ENCODE measurements around the gene UBE2J2.

Gene UBE2J2

GRCh38 chr1:1282998-1283397 lies 9.3 kb upstream of the UBE2J2 start:
- FAIRE-seq (no peak), DNase-seq (ENCODE audit: insufficient read length, low spot score) (no peak)

- no peak for DNase-seq (ENCODE audit: insufficient read length, low spot score)
- FAIRE-seq: no peak
Observed at GRCh38 chr1:1281533-1282321, 8.1 kb upstream of the UBE2J2 start.

GRCh38 chr1:1280782-1281481 lies 7.3 kb upstream of the UBE2J2 start:
- FAIRE-seq: no peak
- DNase-seq (ENCODE audit: insufficient read length, low spot score): no peak

- DNase-seq (ENCODE audit: insufficient read length, low spot score) (no peak), FAIRE-seq (no peak)
Observed at GRCh38 chr1:1279028-1279427, 5.4 kb upstream of the UBE2J2 start.

- DNase-seq (ENCODE audit: insufficient read length, low spot score) (no peak), FAIRE-seq (no peak)
Observed at GRCh38 chr1:1278620-1279019, 5.0 kb upstream of the UBE2J2 start.

GRCh38 chr1:1275836-1276235 lies 2.2 kb upstream of the UBE2J2 start:
- no peak for FAIRE-seq

GRCh38 chr1:1274931-1275431 lies 1.3 kb upstream of the UBE2J2 start:
- DNase-seq (ENCODE audit: insufficient read length, low spot score) (no peak), FAIRE-seq (no peak)

More at GRCh38 chr1:1275836-1276235, 2.2 kb upstream of the UBE2J2 start:
- DNase-seq (ENCODE audit: insufficient read length, low spot score): no peak

GRCh38 chr1:1274299-1274930 lies 761 bp upstream of the UBE2J2 start:
- FAIRE-seq: no peak
- DNase-seq (ENCODE audit: insufficient read length, low spot score): no peak

- FAIRE-seq (no peak), DNase-seq (ENCODE audit: insufficient read length, low spot score) (no peak)
Observed at GRCh38 chr1:1273209-1273511, 494 bp downstream of the UBE2J2 start.

GRCh38 chr1:1272341-1273208 lies 1.1 kb downstream of the UBE2J2 start:
- no peak for DNase-seq (ENCODE audit: insufficient read length, low spot score)
- no peak for FAIRE-seq

GRCh38 chr1:1270813-1271212 lies 2.8 kb downstream of the UBE2J2 start:
- DNase-seq (ENCODE audit: insufficient read length, low spot score) (no peak), FAIRE-seq (no peak)

- FAIRE-seq: no peak
- no peak for DNase-seq (ENCODE audit: insufficient read length, low spot score)
Observed at GRCh38 chr1:1268284-1268682, 5.4 kb downstream of the UBE2J2 start.

- DNase-seq (ENCODE audit: insufficient read length, low spot score): no peak
- no peak for FAIRE-seq
Observed at GRCh38 chr1:1267488-1268283, 6.0 kb downstream of the UBE2J2 start.

GRCh38 chr1:1264868-1265272 lies 8.8 kb downstream of the UBE2J2 start:
- DNase-seq (ENCODE audit: insufficient read length, low spot score): no peak
- no peak for FAIRE-seq

- DNase-seq (ENCODE audit: insufficient read length, low spot score) (no peak), FAIRE-seq (no peak)
Observed at GRCh38 chr1:1264026-1264425, 9.6 kb downstream of the UBE2J2 start.

- FAIRE-seq (no peak), DNase-seq (ENCODE audit: insufficient read length, low spot score) (no peak)
Observed at GRCh38 chr1:1262758-1263157, 10.9 kb downstream of the UBE2J2 start.

- no peak for FAIRE-seq
- DNase-seq (ENCODE audit: insufficient read length, low spot score): no peak
Observed at GRCh38 chr1:1262071-1262470, 11.6 kb downstream of the UBE2J2 start.

- FAIRE-seq (no peak), DNase-seq (ENCODE audit: insufficient read length, low spot score) (no peak)
Observed at GRCh38 chr1:1260843-1261560, 12.7 kb downstream of the UBE2J2 start.

GRCh38 chr1:1259951-1260600 lies 13.6 kb downstream of the UBE2J2 start:
- no peak for DNase-seq (ENCODE audit: insufficient read length, low spot score)
- no peak for FAIRE-seq

Measured in GM19239 (cell line).